Muscle of back (tissue), 11 donors: ENCODE data around the gene GALNT9. TPM values are rescaled to one million over a fixed set of nuclear protein-coding genes. Genes with fewer than 3 reads are reported as not detected.

Source experiments
- DNase-seq, 3 donors: peaks; one replicate each; pipeline versions ENCODE4 v3.0.0 to v3.0.0-alpha.2; 2013
- polyA plus RNA-seq, 10 donors: library from polyadenylated mRNA; unstranded; fragments of 120-200 nt; gene quantifications; one replicate each; pipeline ENCODE4 v1.2.1, GENCODE V29; 2013; ENCODE audit not compliant: insufficient read length in 10 of 10

Gene GALNT9
- polyA plus RNA-seq, 10 donors = 0.84 to 2.9 (median 1.6) TPM

- no peak for DNase-seq
Observed at GRCh38 chr12:132282031-132282949, 47.1 kb downstream of the GALNT9 start.

DNA sequence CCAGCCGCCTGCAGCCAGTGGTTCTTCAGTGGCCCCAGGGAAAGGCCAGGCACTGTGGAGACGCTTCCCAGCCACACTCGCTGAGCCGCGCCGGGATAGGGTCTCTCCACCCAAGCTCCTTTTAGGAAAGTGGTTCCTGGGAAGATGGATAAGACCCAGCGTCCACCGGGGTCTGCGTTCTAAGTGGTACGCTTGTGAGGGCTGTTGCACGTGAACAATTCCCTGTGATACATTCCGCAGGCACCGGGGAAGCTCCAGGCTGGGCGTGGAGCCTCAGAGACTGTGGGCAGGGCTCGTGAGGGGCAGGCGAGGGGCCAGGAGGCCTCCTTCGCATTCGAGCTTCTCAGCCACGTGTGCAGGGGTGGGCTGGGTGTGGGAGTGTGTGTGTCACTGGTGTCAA lies 48.4 kb downstream of the GALNT9 start:
- DNase-seq = peak in 1 of 3 donors; percentile 70

DNA sequence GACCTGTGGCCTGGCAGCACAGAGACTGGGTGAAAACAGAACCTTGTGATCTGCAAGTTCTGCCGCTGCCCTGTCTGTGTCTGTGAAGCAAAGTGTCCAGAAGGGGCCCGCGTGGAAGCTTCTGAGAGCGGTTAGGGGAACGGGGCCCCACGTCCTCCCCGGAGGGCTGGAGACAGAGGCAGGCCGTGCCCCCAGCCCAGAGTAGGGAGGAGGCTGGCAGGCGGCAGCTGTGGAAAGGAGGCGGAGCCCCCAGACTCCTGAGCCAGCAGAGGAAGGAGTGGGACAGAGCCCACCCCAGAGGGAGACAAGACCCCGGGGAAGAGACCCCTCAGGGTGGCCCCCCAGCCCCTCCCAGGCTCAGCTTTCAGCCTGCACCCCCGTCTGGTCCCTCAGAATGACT lies 49.0 kb downstream of the GALNT9 start:
- DNase-seq = peak in 1 of 3 donors; percentile 40

DNA sequence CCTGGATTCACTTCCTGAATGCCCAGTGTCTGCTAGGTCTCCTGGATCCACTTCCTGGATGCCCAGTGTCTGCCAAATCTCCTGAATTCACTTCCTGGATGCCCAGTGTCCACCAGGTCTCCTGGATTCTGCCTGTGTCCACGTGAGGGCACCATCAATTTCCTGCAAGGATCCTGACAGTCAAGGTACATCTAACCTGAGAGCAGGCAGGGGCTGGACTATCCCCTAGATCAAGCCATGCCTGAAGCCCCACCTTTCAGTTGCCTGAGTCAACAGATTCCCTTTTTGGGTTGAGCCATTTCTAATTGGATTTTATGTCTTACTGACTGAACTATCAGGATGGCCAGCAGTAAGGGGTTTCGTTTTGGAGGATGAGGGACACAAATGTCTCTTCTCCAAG lies 49.5 kb downstream of the GALNT9 start:
- peak in 1 of 3 donors; percentile 43 for DNase-seq

- DNase-seq = peak; percentile 83 to 94 (median 85)
Observed at GRCh38 chr12:132279184-132279889, 50.1 kb downstream of the GALNT9 start.

DNA sequence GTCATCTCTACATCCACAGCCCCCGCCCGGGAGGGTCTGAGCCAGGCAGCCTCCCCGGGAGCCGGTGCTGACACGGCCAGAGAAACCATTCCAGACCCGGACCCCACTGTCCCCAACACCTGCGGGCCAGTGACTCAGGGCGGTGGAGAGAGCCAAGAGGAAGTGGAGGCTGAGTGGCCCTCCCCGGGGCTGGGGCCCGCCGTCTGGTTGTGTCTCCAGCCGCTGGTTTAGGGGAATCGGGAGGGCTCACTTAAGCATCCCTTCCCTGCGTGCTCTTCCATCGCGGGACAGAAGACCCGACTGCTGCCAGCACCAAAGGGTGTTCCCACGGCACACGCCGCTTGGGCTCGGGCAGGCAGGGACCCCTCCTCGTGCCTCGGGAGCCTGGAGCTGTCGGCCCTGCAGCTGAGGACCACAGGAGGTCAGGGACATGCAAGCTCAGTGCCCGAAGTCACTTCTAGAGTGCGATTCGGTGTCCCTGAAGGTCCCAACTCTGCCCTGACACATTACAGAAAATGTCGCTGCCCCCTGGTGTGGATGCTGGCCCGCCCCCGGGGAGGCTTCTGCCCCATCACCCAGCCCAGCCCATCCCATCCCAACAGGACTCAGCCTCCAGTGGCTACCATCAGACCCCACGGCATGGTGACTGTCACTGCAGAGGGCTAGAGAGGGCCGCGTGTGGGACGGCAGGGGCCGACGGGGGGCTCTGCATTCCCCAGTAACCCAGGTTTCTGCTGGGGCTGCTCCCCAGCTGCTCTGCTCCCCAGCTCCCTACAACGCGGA lies 50.8 kb downstream of the GALNT9 start:
- DNase-seq = peak in 1 of 3 donors; percentile 60

DNA sequence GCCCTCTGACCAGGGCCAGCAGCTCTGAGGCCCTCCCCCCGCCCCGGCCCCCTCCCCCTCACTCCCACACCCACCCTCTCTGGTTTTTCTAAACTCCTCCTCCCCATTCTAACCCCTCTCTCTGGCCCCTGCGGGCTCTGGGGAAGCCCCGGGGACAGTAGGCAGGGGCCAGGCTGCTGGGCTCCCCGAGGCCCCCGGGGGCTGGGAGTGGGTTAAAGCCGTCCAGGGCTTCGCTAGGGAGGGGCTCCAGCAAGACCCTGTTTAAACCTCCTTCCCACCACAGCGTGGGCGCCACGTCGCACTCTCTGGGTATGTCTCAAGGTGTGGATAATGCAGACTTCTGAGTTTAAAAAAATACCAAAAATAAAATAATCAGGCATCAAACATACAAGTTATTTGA lies 51.4 kb downstream of the GALNT9 start:
- no peak for DNase-seq

DNA sequence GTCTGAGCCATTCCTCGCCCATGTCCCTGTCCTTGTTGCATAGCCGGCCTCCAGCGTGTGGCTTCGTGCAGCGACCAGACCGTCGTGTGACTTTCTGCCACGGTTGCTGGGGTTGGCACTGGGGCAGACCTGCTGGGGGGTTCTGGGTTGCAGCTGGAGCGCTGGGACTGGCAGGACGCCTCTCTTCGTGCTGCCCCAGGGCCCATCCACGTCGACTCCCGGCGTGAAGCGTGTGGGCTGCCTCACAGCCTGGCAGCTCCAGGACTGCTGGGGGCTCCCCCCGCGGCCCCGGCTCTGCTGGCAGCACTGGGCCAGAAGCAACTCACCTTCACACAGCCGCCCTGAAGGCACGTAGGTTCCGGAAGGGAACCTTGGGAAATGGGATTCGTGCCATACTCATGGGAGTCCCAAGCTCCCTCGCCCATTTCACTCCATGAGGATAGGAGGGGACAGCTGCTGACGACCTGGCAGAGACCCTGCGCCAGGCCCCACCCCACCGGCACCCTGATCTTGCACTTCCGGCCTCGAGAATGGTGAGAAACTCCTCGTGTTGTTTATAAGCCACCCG lies 51.9 kb downstream of the GALNT9 start:
- DNase-seq = peak in 1 of 3 donors; percentile 31

DNA sequence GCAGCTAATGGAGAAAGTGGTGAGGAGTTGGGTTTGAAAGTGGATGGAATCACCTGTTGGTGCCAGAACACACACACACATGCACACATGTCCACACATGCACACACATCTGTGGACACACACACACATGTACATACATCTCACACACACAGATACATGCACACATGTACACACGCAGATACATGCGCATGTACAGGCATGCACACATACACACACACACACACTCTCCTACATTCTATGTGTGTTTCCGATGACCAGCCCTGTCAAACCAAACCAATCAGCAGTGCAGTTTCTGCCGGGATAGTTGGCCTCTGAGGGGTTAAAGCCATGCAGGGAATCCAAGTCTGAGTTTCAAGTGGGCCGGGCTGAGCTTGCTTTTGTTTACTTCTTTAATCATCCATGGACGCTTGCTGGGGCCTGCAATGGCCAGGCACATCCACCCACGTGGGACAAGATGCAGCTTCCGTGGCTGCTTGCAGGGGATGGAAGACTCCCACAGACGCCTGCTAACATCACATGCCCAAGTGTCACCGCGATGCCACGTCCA lies 52.5 kb downstream of the GALNT9 start:
- peak in 1 of 3 donors; percentile 32 for DNase-seq

DNA sequence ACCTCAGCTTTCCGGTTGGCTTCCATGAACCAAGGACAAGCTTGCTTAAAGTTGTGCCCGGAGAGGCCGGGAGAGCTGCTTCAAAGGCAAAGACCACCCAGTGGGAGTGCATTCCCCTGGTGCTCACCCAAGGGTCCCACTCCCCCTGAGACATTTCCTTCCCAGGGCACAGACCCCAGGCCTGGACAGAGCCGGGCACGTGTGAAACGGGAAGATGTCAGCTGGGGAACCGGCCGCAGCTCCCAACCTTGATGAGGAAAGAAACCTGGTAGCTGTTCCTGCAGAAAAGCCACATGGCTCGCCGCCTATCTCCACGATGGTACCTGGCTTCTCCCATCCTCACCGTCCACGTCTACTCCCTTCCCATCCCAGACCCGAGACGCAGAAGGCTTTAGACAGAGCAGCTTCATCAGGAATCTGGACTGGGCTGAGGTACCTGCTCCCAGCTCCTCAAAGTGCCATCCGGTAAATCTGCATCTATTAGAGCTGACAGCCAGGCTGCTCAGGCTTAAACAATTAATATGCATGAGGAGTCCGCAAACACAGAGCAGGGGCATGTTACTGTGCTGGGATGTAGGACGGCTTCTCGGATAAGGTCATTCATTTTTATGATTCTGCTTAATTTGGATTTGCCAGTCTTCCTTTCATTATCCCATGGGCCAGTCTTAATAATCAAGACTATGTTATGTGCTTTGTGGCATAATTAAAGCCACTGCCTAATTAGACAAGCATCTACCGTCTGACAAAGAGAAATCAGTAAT lies 53.1 kb downstream of the GALNT9 start:
- no peak for DNase-seq

DNA sequence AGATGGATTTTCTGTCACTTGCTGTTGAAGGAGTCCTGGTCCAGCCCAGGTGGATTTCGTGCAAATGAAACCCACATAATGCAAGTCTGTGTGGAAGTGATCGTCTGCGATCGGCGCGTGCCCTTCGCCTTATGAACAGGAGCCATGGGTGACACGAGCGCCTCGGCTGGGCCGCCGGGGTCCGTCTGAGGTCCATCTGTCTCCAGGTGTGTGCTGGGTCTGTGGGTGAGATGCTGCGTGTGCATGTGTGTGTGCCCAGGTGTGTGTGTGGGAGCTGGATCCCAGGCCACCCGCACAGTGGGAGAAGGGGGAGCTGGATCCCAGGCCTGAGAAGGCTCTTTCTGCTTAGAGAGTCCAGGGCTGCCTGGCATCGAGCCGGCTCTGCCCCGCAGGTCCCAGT lies 53.8 kb downstream of the GALNT9 start:
- no peak for DNase-seq

DNA sequence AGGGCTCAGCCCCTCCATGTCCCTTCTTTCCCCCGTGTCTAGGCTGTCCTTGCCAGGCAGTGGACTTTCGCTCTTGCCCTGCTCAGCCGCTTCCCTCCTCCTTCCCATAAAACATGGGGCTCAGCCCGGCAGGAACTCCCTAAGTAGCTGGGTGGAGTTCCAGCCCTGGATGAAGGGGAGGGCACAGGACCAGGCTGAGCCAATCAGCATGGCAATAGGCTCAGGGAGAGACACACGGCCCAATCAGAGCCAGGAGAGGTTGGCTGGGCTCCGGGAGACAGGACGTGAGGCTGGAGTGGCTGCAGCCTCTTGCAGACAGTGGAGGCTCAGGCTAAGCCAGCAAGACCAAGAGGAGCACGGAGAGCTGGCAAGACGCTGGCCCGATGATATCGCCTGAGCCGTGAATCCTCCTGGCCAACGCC lies 54.3 kb downstream of the GALNT9 start:
- DNase-seq = peak in 2 of 3 donors; percentile 70 to 84

DNA sequence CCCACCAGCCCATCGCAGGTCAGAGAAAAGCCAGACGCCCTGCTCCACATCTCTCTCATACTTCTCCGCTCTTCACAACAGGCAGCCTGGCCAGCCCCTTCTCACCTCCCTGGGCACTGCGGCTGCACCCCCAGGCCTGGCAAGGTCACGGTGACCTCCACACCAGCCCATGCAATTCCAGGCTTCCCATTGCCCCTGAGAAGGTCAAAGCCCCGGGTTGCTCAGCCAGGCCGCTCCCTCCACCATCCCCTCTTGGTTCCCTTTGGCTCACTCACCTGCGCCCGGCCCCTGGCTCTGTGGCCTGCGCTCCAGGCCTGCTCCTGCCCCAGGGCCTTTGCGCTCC lies 55.4 kb downstream of the GALNT9 start:
- DNase-seq = no peak

- DNase-seq = no peak
Observed at GRCh38 chr12:132272711-132273110, 56.7 kb downstream of the GALNT9 start.

DNA sequence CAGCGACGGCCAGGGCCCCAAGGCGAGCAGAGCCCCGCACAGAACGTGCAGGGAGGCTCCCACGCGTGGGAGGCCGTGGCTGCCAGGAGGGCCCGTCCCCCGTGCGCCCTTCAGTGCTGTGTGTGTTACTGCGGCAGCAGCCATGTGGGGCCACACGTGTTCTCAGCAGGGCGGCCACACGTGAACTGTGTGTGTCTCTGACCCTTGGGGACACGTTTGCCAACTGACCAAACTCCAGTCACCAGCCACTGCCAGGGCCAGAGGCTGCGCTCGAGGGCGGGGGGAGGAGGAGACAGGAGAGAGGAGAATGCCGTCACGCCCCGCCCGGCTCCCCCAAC lies 57.7 kb downstream of the GALNT9 start:
- no peak for DNase-seq

DNA sequence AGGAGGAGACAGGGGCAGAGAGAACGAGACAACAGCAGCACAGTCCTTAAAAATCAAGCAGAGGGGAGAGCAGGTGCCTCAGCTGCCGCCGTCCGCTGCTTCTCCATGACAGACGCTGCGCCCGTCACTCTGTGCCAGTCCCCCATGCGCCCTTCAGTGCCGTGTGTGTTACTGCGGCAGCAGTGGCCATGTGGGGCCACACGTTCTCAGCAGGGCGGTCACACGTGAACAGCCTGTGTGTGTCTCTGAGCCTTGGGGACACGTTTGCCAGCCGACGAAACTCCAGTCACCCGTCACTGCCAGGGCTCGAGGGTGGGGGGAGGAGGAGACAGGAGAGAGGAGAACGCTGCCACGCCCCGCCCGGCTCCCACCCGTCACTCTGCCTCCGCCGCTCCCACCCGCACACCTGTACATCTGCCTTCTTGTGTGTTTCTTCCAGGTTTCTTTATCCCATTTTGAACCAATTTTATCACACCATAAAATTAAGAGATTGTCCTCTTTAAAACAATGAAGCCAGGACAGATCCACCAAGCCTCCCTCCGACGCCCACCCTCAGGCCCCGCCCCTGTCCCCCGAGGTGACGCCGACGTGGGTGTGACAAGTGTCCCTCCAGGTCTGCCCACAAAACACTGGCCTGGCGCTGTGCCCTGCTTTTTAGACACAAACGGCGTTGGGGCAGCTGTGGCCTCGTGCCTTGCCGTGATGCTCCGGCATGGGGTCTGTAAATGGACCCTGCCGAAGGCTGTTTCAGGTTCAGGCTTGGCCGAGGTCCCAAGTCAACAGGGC lies 58.2 kb downstream of the GALNT9 start:
- DNase-seq = peak in 1 of 3 donors; percentile 24

DNA sequence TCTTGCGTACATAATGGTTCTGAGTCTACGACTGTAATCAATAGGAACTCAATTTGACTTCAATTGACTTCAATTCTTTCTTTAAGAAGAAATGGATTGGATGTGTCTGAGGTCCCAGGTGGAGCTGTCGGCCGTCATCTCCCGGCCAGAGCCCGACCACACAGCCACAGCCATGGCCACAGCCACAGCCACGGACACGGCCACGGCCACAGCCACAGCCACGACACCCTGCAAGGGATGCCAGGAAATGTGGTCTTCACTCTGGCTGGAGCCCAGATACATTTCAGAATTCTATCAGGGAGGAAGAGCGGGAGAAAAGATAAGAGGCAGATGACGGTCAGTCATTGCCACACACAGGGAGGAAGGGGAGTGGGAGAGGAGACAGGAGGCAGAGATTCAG lies 58.9 kb downstream of the GALNT9 start:
- no peak for DNase-seq

DNA sequence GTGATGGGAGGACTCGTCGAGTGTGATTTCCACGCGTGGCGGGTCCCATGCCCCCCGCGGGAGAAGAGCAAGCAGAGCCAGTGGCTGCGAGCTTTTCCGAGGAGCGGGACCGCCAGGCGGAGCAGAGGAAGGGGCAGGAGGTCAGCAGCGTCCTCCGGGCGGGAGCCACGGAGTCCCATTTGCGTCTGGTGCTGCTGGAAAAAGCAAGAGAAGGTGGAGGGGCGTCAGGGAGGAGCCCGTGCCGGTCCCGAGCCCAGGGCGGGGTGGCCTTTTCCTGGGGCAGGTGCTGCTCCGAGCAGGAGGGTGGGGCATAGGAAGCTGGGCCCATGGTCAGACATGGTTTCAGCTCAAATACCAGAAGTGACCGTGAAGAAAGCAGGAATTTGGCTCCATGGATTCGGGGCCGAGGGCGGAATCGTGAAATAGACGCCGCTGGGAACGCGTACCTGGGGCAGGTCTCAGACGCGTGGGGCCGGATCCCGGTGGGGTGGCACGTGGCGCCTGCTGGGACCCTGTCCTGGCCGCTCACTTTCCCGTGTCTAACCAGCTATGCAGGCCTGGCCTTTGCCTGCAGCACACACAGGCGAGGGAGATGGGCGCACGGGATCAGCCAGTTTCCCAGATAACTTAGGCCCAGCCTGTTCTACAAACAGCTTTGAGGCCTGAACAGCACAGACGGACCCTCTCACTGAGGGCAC lies 60.0 kb downstream of the GALNT9 start:
- DNase-seq = no peak

- DNase-seq = peak; percentile 53 to 85 (median 67)
Observed at GRCh38 chr12:132268674-132269073, 60.7 kb downstream of the GALNT9 start.
